ENCODE measurements around the gene GPRC5B. TPM values are rescaled to one million over a fixed set of nuclear protein-coding genes. Genes with fewer than 3 reads are reported as not detected.

GPRC5B gene
- total RNA-seq, 4 donors from 2014 or later, result 3.5 to 22.9 (median 6.6) TPM

- Histone ChIP-seq H3K4me1 (peaks cover 2 to 26% (median 16%) of the 10 kb centered on the region in 4 donors), H3K36me3 (no peaks in the 10 kb centered on the region), H3K27ac (no peak overlapping the region), H3K9me3 (no peaks in the 10 kb centered on the region), H3K4me3 (no peak overlapping the region), H3K27me3 (peaks cover 0 to 9% of the 10 kb centered on the region in 2 donors)
- no peak for DNase-seq
- TF ChIP-seq CTCF (IDR thresholded peaks at IDR 0.05), result no peak
- no peak for TF ChIP-seq POLR2A (IDR thresholded peaks at IDR 0.05)
Observed at GRCh38 chr16:19881783-19882182, 2.9 kb downstream of the GPRC5B start.

- DNase-seq, result no peak
- Histone ChIP-seq H3K4me3 (no peak overlapping the region), H3K36me3 (no peaks in the 10 kb centered on the region), H3K27me3 (peaks cover 0 to 9% of the 10 kb centered on the region in 2 donors), H3K9me3 (no peaks in the 10 kb centered on the region), H3K27ac (no peak overlapping the region), H3K4me1 (peaks cover 1 to 24% (median 16%) of the 10 kb centered on the region in 4 donors)
- TF ChIP-seq CTCF (IDR thresholded peaks at IDR 0.05) (no peak), POLR2A (IDR thresholded peaks at IDR 0.05) (no peak)
Observed at GRCh38 chr16:19881028-19881427, 3.6 kb downstream of the GPRC5B start.

GRCh38 chr16:19879241-19879792, 5.3 kb downstream of the GPRC5B start:
- H3K27ac ChIP-seq, result no peak overlapping the region
- H3K27me3 ChIP-seq, result peaks cover 0 to 9% of the 10 kb centered on the region in 2 donors
- no peaks in the 10 kb centered on the region for H3K9me3 ChIP-seq
- no peak overlapping the region for H3K4me3 ChIP-seq
- DNase-seq, result no peak
- H3K4me1 ChIP-seq, result peaks cover 0 to 10% (median 6%) of the 10 kb centered on the region in 4 donors
- no peaks in the 10 kb centered on the region for H3K36me3 ChIP-seq
- TF ChIP-seq POLR2A (IDR thresholded peaks at IDR 0.05), result no peak
- TF ChIP-seq CTCF (IDR thresholded peaks at IDR 0.05), result no peak

DNA sequence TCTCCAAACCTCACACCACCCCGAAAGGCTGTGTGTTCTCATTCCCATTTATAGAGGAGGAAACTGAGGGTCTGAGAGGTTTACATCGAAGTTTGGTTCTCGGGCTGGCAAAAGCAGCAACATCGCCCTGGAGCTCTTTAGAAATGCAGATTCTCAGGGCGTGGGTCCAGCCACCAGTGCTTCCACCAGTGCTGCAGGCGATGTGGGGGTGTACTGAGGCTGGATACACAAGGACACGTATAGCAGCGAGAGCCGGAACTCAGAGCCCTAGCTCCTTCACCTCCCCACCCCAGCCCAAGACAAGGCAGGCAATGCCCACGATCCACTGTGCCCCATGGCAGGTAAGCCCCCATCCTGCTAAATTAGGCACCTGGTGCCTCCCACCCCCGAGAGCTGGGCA, 5.9 kb downstream of the GPRC5B start:
- Histone ChIP-seq H3K4me1 (peaks cover 0 to 4% (median 2%) of the 10 kb centered on the region in 4 donors), H3K27me3 (peaks cover 0 to 5% of the 10 kb centered on the region in 2 donors), H3K9me3 (no peaks in the 10 kb centered on the region), H3K36me3 (no peaks in the 10 kb centered on the region), H3K4me3 (no peak overlapping the region), H3K27ac (no peak overlapping the region)
- no peak for TF ChIP-seq POLR2A (IDR thresholded peaks at IDR 0.05)
- DNase-seq, result no peak

GRCh38 chr16:19876501-19877059, 8.1 kb downstream of the GPRC5B start:
- no peaks in the 10 kb centered on the region for H3K27me3 ChIP-seq
- TF ChIP-seq POLR2A (IDR thresholded peaks at IDR 0.05), result no peak
- no peak for TF ChIP-seq CTCF (IDR thresholded peaks at IDR 0.05)
- H3K4me3 ChIP-seq, result no peak overlapping the region
- no peaks in the 10 kb centered on the region for H3K36me3 ChIP-seq
- no peaks in the 10 kb centered on the region for H3K9me3 ChIP-seq
- H3K4me1 ChIP-seq, result no peaks in the 10 kb centered on the region
- no peak for DNase-seq
- H3K27ac ChIP-seq, result peak overlapping the region in 1 of 4 donors; percentile 16

- Histone ChIP-seq H3K9me3 (no peaks in the 10 kb centered on the region), H3K36me3 (no peaks in the 10 kb centered on the region), H3K4me3 (no peak overlapping the region), H3K27me3 (no peaks in the 10 kb centered on the region), H3K27ac (no peak overlapping the region), H3K4me1 (no peaks in the 10 kb centered on the region)
- no peak for DNase-seq
- no peak for TF ChIP-seq CTCF (IDR thresholded peaks at IDR 0.05)
- TF ChIP-seq POLR2A (IDR thresholded peaks at IDR 0.05), result no peak
Observed at GRCh38 chr16:19875900-19876299, 8.7 kb downstream of the GPRC5B start.
